HEK293T (cell line): Measurements from ENCODE around the gene FRRS1.

Source experiments
- CTCF ChIA-PET: fragments of 350-600 bp; formaldehyde crosslinking; extraction: SDS; loops from one replicate; lab custom pipeline; 2021; ENCODE audit warnings: antibody characterized with exemption, inconsistent platforms; lab: Yijun Ruan, JAX
- POLR2A ChIA-PET: fragments of 350-600 bp; formaldehyde crosslinking; extraction: SDS; loops from one replicate; lab custom pipeline; 2020; ENCODE audit warnings: antibody characterized with exemption, inconsistent platforms; lab: Yijun Ruan, JAX
- DNase-seq: peaks from one replicate; pipeline ENCODE4 v3.0.0; 2012; ENCODE audit warnings: mixed read lengths; ENCODE audit errors: extremely low spot score
- ARNT ChIP-seq: fragments of 450-650 bp; IDR thresholded peaks from 2 replicates; pipeline ENCODE4 v1.6.1; 2017; ENCODE audit warnings: mild to moderate bottlenecking
- BHLHE40 ChIP-seq: fragments of 450-650 bp; IDR thresholded peaks from 2 replicates; pipeline ENCODE4 v1.6.1; 2016; ENCODE audit warnings: mild to moderate bottlenecking, moderate library complexity, borderline replicate concordance
- CTBP1 ChIP-seq: fragments of 450-650 bp; IDR thresholded peaks from 2 replicates; pipeline ENCODE4 v1.6.1; 2016; ENCODE audit warnings: borderline replicate concordance
- ELF4 ChIP-seq: fragments of 450-650 bp; IDR thresholded peaks from 2 replicates; pipeline ENCODE4 v1.6.1; 2017; ENCODE audit warnings: antibody characterized with exemption
- FOXA1 ChIP-seq: fragments of 450-650 bp; IDR thresholded peaks from 2 replicates; pipeline ENCODE4 v1.6.1; 2016; ENCODE audit warnings: mild to moderate bottlenecking
- FOXK2 ChIP-seq: fragments of 450-650 bp; IDR thresholded peaks from 2 replicates; pipeline ENCODE4 v1.6.1; 2016; ENCODE audit warnings: mild to moderate bottlenecking
- FOXM1 ChIP-seq: fragments of 450-650 bp; IDR thresholded peaks from 2 replicates; pipeline ENCODE4 v1.6.1; 2017; ENCODE audit warnings: mild to moderate bottlenecking, borderline replicate concordance
- HDGF ChIP-seq: fragments of 450-650 bp; IDR thresholded peaks from 2 replicates; pipeline ENCODE4 v1.6.1; 2017; ENCODE audit warnings: antibody characterized with exemption, borderline replicate concordance
- L3MBTL2 ChIP-seq: fragments of 450-650 bp; conservative IDR thresholded peaks from 2 replicates; pipeline ENCODE4 v1.6.1; 2016; ENCODE audit warnings: mild to moderate bottlenecking
- LEF1 ChIP-seq: fragments of 450-650 bp; IDR thresholded peaks from 2 replicates; pipeline ENCODE4 v1.6.1; 2017; ENCODE audit warnings: mild to moderate bottlenecking, borderline replicate concordance
- NFRKB ChIP-seq: fragments of 450-650 bp; IDR thresholded peaks from 2 replicates; pipeline ENCODE4 v1.6.1; 2016; ENCODE audit warnings: mild to moderate bottlenecking, moderate library complexity
- PKNOX1 ChIP-seq: fragments of 450-650 bp; IDR thresholded peaks from 2 replicates; pipeline ENCODE4 v1.6.1; 2016
- SP1 ChIP-seq: fragments of 450-650 bp; IDR thresholded peaks from 2 replicates; pipeline ENCODE4 v1.6.1; 2017
- SUZ12 ChIP-seq: fragments of 450-650 bp; IDR thresholded peaks from 2 replicates; pipeline ENCODE4 v1.6.1; 2016; ENCODE audit warnings: mild to moderate bottlenecking
- TARDBP ChIP-seq: fragments of 450-650 bp; IDR thresholded peaks from 2 replicates; pipeline ENCODE4 v1.6.1; 2016
- ZNF384 ChIP-seq: fragments of 450-650 bp; IDR thresholded peaks from 2 replicates; pipeline ENCODE4 v1.6.1; 2016

Gene FRRS1

GRCh38 chr1:99789715-99790114 lies 23.3 kb upstream of the FRRS1 start:
- DNase-seq = no peak
- TF ChIP-seq ARNT (no peak), HDGF (no peak), NFRKB (no peak), ELF4 (no peak), FOXM1 (no peak), LEF1 (no peak), CTBP1 (no peak), FOXA1 (no peak), PKNOX1 (no peak), ZNF384 (no peak), BHLHE40 (no peak), SP1 (no peak), SUZ12 (no peak), TARDBP (no peak), FOXK2 (no peak), L3MBTL2 (no peak)
- POLR2A ChIA-PET = no interaction called here
- CTCF ChIA-PET = no interaction called here

- CTCF ChIA-PET = no interaction called here
- no peak for DNase-seq
- TF ChIP-seq PKNOX1 = no peak
- POLR2A ChIA-PET = no interaction called here
Observed at GRCh38 chr1:99788896-99789295, 22.5 kb upstream of the FRRS1 start.

GRCh38 chr1:99786751-99787501 lies 20.5 kb upstream of the FRRS1 start:
- POLR2A ChIA-PET = no interaction called here

GRCh38 chr1:99784809-99785255 lies 18.4 kb upstream of the FRRS1 start:
- DNase-seq = no peak
- ChIA-PET POLR2A (no interaction called here), CTCF (interaction anchor here (0.6 kb wide), 1 partner anchor 638 kb away, joined by 3 read pairs; no protein-coding TSS in a partner anchor)
- TF ChIP-seq CTBP1 (no peak), SP1 (no peak), TARDBP (no peak), SUZ12 (no peak), BHLHE40 (no peak), FOXK2 (no peak), LEF1 (no peak), ZNF384 (no peak), ARNT (no peak), FOXM1 (no peak), PKNOX1 (no peak), FOXA1 (no peak), ELF4 (no peak), HDGF (no peak), L3MBTL2 (no peak), NFRKB (no peak)

More at GRCh38 chr1:99786751-99787501, 20.5 kb upstream of the FRRS1 start:
- TF ChIP-seq NFRKB (no peak), PKNOX1 (no peak), FOXM1 (no peak)
- CTCF ChIA-PET = interaction anchor here (0.6 to 0.7 kb wide), 2 partner anchors 11 to 111 kb away, joined by 3 to 8 read pairs; no protein-coding TSS in a partner anchor
- DNase-seq = no peak

- no peak for DNase-seq
- TF ChIP-seq BHLHE40 (no peak), ELF4 (no peak), ZNF384 (no peak), FOXA1 (no peak), PKNOX1 (no peak), FOXK2 (no peak), SUZ12 (no peak), CTBP1 (no peak), HDGF (no peak), ARNT (no peak), L3MBTL2 (no peak), TARDBP (no peak), NFRKB (no peak), SP1 (no peak), LEF1 (no peak), FOXM1 (no peak)
- CTCF ChIA-PET = no interaction called here
- POLR2A ChIA-PET = no interaction called here
Observed at GRCh38 chr1:99784143-99784542, 17.7 kb upstream of the FRRS1 start.
